Muscle layer of colon (tissue), 2 donors: ENCODE results near the gene NEK8.

ENCODE experiments used
- H3K27ac ChIP-seq: one replicate; pipeline ENCODE4 v1.7.0; 2013; ENCODE audit warnings: low read depth, mild to moderate bottlenecking, low read length, moderate library complexity
- H3K27me3 ChIP-seq, 2 donors: one replicate each; pipeline ENCODE4 v1.7.0; 2013; ENCODE audit warnings: low read length in 2 of 2, mild to moderate bottlenecking in 2 of 2; ENCODE audit not compliant: insufficient read depth in 2 of 2, control insufficient read depth in 1 of 2
- H3K36me3 ChIP-seq: one replicate; pipeline ENCODE4 v1.7.0; 2013; ENCODE audit warnings: mild to moderate bottlenecking, low read length; ENCODE audit not compliant: insufficient read depth
- H3K4me1 ChIP-seq: one replicate; pipeline ENCODE4 v1.7.0; 2013; ENCODE audit warnings: mild to moderate bottlenecking, low read length; ENCODE audit not compliant: insufficient read depth
- H3K4me3 ChIP-seq, 2 donors: one replicate each; pipeline ENCODE4 v1.7.0; 2013; ENCODE audit warnings: low read length in 2 of 2, low read depth in 1 of 2, mild to moderate bottlenecking in 1 of 2, moderate library complexity in 1 of 2
- H3K9ac ChIP-seq: one replicate; pipeline ENCODE4 v1.7.0; 2013; ENCODE audit warnings: low read length
- H3K9me3 ChIP-seq: one replicate; pipeline ENCODE4 v1.7.0; 2013; ENCODE audit warnings: mild to moderate bottlenecking, low read length
- donor health status: abdominal sarcoma.
- donor health status: Adenocarcinoma of cecum.

NEK8 gene

DNA sequence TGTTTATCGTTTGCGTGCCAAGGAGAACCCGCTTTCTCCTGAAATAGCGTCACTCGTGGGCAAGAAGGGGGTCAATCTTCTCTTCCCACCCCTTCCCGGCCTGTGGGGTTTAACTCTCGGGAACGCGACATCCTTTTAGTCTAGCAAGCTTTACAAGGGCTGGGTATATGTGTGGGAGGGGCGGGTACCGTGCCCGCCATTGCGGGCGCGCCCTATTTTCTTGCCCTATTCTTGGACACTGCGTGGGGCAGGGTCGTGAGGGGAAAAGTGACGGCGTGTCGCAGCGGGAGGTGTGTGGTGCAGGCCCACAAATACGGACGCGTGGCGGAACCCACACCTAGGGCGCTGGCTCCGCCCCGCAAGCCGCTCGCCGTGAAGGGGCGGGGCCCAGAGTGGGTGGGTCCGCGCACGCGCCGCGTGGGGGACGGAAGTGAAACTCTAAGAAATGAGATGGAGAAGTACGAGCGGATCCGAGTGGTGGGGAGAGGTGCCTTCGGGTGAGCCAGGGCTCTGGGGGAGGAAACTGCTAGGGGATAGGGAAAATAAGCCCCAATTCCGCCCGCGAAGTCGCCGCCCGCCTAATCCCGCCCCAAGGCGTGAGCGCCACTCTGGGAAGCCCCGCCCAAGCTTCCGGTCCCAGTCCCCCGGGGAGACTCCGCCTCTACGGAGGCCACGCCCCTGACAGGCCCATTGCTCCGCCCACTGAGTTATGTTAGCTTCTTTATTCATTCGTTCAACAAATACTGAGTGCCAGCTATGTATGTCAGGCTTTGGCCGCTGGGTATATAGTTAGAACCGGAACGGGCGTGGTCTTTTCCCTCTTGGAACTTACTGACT lies at the start of gene NEK8:
Gene NEK8 (plus strand): TSS at position 425 of the 837 bp plus-strand sequence. CDS start 26 bp downstream, at position 451.
- peaks cover 16% of the 10 kb centered on the region for H3K36me3 ChIP-seq
- peak within 1 kb of the TSS; percentile 66 to 92 for H3K4me3 ChIP-seq
- H3K9me3 ChIP-seq = no peaks in the 10 kb centered on the region
- H3K27ac ChIP-seq = peak within 1 kb of the TSS; percentile 92
- peak within 1 kb of the TSS; percentile 49 for H3K9ac ChIP-seq
- peaks cover 0 to 6% of the 10 kb centered on the region in 2 donors for H3K27me3 ChIP-seq
- peaks cover 12% of the 10 kb centered on the region for H3K4me1 ChIP-seq

GRCh38 chr17:28682655-28683054 lies 45.9 kb upstream of the NEK8 start:
- Histone ChIP-seq H3K4me1 (no peaks in the 10 kb centered on the region), H3K4me3 (no peak overlapping the region), H3K9me3 (no peaks in the 10 kb centered on the region), H3K9ac (no peak overlapping the region), H3K27ac (no peak overlapping the region), H3K27me3 (no peaks in the 10 kb centered on the region), H3K36me3 (peaks cover 84% of the 10 kb centered on the region)

GRCh38 chr17:28684963-28685362 lies 43.6 kb upstream of the NEK8 start:
- H3K4me3 ChIP-seq = no peak overlapping the region
- no peaks in the 10 kb centered on the region for H3K9me3 ChIP-seq
- H3K27ac ChIP-seq = no peak overlapping the region
- H3K27me3 ChIP-seq = no peaks in the 10 kb centered on the region
- H3K4me1 ChIP-seq = no peaks in the 10 kb centered on the region
- peak overlapping the region; percentile 20 for H3K9ac ChIP-seq
- peaks cover 89% of the 10 kb centered on the region for H3K36me3 ChIP-seq

- Histone ChIP-seq H3K4me1 (no peaks in the 10 kb centered on the region), H3K27me3 (no peaks in the 10 kb centered on the region), H3K36me3 (peaks cover 93% of the 10 kb centered on the region), H3K9ac (no peak overlapping the region), H3K9me3 (no peaks in the 10 kb centered on the region), H3K4me3 (no peak overlapping the region), H3K27ac (no peak overlapping the region)
Measured at GRCh38 chr17:28685366-28685765, 43.2 kb upstream of the NEK8 start.

GRCh38 chr17:28686296-28686695 lies 42.3 kb upstream of the NEK8 start:
- no peaks in the 10 kb centered on the region for H3K27me3 ChIP-seq
- no peaks in the 10 kb centered on the region for H3K4me1 ChIP-seq
- H3K27ac ChIP-seq = no peak overlapping the region

GRCh38 chr17:28688481-28688880 lies 40.1 kb upstream of the NEK8 start:
- H3K27me3 ChIP-seq = no peaks in the 10 kb centered on the region
- no peak overlapping the region for H3K9ac ChIP-seq
- H3K9me3 ChIP-seq = no peaks in the 10 kb centered on the region
- no peaks in the 10 kb centered on the region for H3K4me1 ChIP-seq
- H3K27ac ChIP-seq = no peak overlapping the region
- no peak overlapping the region for H3K4me3 ChIP-seq
- H3K36me3 ChIP-seq = peaks cover 76% of the 10 kb centered on the region

More at GRCh38 chr17:28686296-28686695, 42.3 kb upstream of the NEK8 start:
- peaks cover 94% of the 10 kb centered on the region for H3K36me3 ChIP-seq
- no peak overlapping the region for H3K9ac ChIP-seq
- H3K9me3 ChIP-seq = no peaks in the 10 kb centered on the region
- no peak overlapping the region for H3K4me3 ChIP-seq

DNA sequence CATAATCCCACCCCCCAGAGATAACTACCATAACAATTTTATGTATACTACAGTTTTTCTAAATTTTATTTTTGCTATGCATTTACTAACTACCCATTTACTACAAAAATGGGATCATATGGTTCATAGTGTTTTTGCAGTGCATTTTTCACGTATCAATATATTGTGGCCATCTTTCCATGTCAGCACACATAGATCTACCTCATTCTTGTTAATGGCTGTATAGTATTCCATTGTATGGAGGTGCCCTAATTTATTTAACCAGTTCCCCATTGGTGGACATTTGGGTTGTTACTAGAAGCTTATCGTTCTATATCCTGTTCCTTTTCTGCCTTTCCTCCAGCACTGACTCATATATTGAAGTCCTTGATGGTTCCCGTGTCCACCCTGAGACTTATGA lies 39.6 kb upstream of the NEK8 start:
- Histone ChIP-seq H3K36me3 (peaks cover 80% of the 10 kb centered on the region), H3K27ac (no peak overlapping the region)

DNA sequence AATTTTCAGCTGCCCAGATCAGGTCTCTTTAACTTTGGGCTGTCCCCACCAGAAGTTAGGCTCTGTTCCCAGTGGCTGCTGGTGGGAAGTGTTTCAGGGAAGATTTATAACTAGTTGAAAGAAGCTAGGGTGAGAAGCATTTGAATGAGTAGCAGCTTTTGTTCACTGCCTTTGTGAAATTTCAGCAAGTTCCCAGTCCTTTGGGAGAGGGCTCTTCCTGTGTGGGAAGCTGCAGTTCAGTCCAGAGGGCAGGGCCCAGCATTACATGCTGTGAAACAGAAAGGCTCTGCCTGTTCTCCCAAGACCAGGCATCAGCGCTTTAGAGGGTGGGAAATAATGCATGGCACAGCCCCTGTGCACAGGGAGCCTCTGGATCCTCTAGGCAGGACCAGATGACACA lies 34.7 kb upstream of the NEK8 start:
- H3K4me3 ChIP-seq = no peak overlapping the region
- peaks cover 81% of the 10 kb centered on the region for H3K36me3 ChIP-seq
- no peaks in the 10 kb centered on the region for H3K4me1 ChIP-seq
- no peaks in the 10 kb centered on the region for H3K9me3 ChIP-seq
- no peak overlapping the region for H3K9ac ChIP-seq
- H3K27me3 ChIP-seq = no peaks in the 10 kb centered on the region
- no peak overlapping the region for H3K27ac ChIP-seq

More for the DNA sequence above, 39.6 kb upstream of the NEK8 start:
- H3K27me3 ChIP-seq = no peaks in the 10 kb centered on the region
- H3K9ac ChIP-seq = no peak overlapping the region
- H3K4me1 ChIP-seq = no peaks in the 10 kb centered on the region
- H3K4me3 ChIP-seq = no peak overlapping the region
- H3K9me3 ChIP-seq = no peaks in the 10 kb centered on the region

DNA sequence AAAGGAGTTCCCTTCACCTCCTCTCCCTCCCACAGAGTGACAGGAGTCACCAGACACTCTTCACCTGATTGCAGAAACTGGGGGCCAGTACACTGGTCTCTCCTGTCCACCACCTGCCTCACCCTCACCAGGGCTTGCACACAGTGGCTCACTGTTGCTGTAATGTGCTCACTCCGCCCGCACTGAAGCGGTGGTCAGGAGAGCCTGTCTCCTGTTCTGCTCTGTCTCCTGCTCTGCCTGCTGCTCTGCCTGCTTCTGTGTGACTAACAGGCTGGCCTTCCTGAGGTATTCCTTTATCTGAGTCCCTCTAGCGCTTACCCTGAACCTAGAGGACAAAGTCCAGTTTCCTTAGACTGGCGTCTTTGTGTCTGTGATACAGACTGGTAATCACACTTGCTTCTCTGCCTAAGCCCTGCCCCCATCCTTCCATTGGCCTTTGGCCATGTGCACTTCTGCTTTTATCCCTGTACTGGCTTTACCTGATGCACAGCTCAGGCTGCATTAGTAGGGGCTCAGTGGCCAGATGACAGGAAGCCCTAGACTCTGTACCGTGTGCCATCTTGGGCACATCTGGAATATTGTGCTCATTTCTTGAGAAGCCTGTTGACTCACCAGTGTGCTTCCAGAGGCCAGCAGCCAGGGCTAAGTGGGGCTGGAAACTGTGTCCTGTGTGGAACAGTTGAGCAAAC lies 30.2 kb upstream of the NEK8 start:
- no peak overlapping the region for H3K4me3 ChIP-seq
- H3K9ac ChIP-seq = no peak overlapping the region
- peaks cover 95% of the 10 kb centered on the region for H3K36me3 ChIP-seq
- no peaks in the 10 kb centered on the region for H3K27me3 ChIP-seq
- no peaks in the 10 kb centered on the region for H3K4me1 ChIP-seq
- no peak overlapping the region for H3K27ac ChIP-seq
- no peaks in the 10 kb centered on the region for H3K9me3 ChIP-seq

GRCh38 chr17:28700278-28700677 lies 28.3 kb upstream of the NEK8 start:
- H3K9ac ChIP-seq = no peak overlapping the region
- H3K4me1 ChIP-seq = no peaks in the 10 kb centered on the region
- H3K4me3 ChIP-seq = no peak overlapping the region
- no peaks in the 10 kb centered on the region for H3K9me3 ChIP-seq
- H3K27ac ChIP-seq = no peak overlapping the region
- peaks cover 76% of the 10 kb centered on the region for H3K36me3 ChIP-seq
- no peaks in the 10 kb centered on the region for H3K27me3 ChIP-seq

DNA sequence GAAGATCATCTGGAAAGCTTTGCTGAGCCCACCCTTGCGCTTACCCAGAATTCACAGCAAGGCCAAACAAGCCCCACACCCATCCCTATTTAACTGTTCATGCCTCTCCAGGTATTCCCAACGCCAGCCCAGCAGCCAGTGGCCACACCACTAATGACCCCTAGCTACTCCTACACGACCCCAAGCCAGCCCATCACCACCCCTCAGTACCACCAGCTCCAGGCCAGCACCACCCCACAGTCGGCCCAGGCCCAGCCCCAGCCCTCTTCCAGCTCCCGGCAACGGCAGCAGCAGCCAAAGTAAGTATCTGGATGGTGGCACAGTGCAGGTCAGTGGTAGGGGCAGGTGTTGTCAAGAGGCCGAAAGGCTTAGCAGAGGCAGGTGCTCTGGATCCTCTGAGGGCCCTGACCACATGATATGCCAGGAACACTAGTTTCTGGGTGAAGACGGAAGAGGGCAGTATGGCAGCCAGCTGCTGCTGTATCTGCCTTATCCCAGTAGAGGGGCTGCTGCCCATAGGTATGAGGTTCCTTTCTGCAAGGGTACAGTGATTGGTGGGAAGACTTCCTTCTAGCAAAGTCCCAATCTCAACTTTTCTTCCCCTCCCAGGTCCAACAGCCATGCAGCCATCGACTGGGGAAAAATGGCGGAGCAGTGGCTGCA lies 27.6 kb upstream of the NEK8 start:
- Histone ChIP-seq H3K4me1 (no peaks in the 10 kb centered on the region), H3K4me3 (no peak overlapping the region), H3K36me3 (peaks cover 69% of the 10 kb centered on the region), H3K9ac (no peak overlapping the region), H3K27ac (no peak overlapping the region), H3K9me3 (no peaks in the 10 kb centered on the region), H3K27me3 (no peaks in the 10 kb centered on the region)
